Epithelial cell of prostate (primary cell): ENCODE results near the gene CYP19A1.

Experiments used
- DNase-seq: peaks from one replicate; pipeline ENCODE4 v3.0.0-alpha.2; 2011; ENCODE audit warnings: low read depth, low spot score
- H3K27ac ChIP-seq: fragments of 450-650 bp; 2 replicates; pipeline ENCODE4 v1.5.1; 2017; ENCODE audit warnings: mild to moderate bottlenecking

Gene CYP19A1

GRCh38 chr15:51331141-51331540 is 7.3 kb downstream of the CYP19A1 start:
- no peak overlapping the region for H3K27ac ChIP-seq
- DNase-seq: no peak

DNA sequence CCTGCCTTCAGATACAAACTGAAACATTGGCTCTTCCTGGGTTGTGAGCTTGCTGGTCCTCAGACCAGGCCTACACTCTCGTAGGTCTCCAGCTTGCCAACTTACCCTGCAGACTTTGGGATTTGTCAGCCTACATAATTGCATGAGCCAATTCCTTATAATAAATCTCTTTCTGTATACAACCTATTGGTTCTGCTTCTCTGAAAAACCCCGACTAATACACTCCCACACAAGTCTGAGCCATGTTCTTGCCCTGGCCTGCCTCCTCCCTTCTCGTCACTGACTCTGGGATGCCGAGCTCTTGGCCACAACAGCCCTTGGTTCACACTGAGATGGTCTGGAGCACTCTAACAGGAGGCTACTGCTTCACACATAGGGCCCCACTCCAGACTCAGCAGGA is 9.5 kb downstream of the CYP19A1 start:
- no peak overlapping the region for H3K27ac ChIP-seq
- no peak for DNase-seq

DNA sequence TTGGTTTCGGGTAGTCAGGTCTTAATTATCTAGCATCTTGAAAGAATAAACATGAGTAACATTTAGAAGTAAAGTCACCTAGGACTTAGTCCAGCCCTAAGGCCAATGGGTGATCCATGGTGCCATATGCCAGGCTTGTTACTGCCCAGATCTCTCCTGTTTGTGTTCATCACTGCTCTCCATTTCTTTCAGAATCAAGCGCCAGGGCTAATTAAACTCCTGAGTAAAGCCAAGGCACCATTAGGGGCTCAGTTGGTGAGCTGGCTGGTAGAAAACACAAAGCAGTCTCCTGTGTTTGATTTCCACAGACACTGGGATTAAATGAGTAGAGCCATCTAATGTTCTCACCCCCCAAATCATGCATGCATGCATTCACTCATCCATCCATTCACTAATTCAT is 11.3 kb downstream of the CYP19A1 start:
- DNase-seq: no peak
- H3K27ac ChIP-seq: no peak overlapping the region

DNA sequence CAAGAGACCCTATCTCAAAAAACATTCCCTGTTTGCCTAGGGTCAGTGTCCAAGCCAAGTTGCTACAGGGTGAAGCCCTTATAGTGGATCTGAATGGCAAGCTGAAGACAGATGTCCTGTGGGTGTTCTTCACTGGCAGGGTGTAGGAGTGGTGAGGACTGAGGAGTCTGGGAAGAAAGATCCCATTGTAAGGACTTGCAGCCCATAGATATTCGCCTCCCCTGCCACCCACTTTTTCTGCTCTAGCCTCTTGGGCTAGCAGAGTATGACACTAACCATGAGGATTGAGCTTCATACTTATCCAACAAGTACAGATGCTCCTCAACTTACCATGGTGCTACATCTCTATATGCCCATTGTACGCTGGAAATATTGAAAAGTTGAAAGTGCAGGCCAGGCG is 13.2 kb downstream of the CYP19A1 start:
- no peak for DNase-seq
- H3K27ac ChIP-seq: no peak overlapping the region

GRCh38 chr15:51323749-51324148 is 14.6 kb downstream of the CYP19A1 start:
- no peak overlapping the region for H3K27ac ChIP-seq
- DNase-seq: no peak

GRCh38 chr15:51322621-51323296 is 15.6 kb downstream of the CYP19A1 start:
- no peak overlapping the region for H3K27ac ChIP-seq
- DNase-seq: no peak

DNA sequence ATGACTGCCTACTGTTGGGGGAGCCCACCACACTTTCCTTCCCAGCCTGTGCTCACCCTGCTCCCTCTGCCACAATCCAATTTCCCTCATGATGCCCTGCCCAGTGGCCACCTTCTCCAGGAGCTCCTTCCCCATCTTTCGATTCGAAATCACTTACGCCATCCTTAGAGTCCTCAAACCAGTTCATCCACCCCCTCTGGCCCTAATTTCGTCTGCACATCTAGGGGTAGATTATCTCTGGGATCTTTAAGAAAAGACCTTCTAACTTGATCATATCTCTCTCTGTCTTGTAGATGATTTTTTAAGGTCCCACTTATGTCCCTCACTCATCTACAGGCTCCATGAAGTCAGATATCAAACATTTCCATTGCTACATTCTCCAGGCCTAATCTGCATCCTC is 17.1 kb downstream of the CYP19A1 start:
- no peak for DNase-seq
- H3K27ac ChIP-seq: no peak overlapping the region

GRCh38 chr15:51320843-51321242 is 17.6 kb downstream of the CYP19A1 start:
- DNase-seq: no peak
- no peak overlapping the region for H3K27ac ChIP-seq

- H3K27ac ChIP-seq: no peak overlapping the region
- no peak for DNase-seq
Observed at GRCh38 chr15:51319539-51319938, 18.9 kb downstream of the CYP19A1 start.

GRCh38 chr15:51318382-51319150 is 19.8 kb downstream of the CYP19A1 start:
- H3K27ac ChIP-seq: no peak overlapping the region
- DNase-seq: no peak

- no peak for DNase-seq
- H3K27ac ChIP-seq: no peak overlapping the region
Observed at GRCh38 chr15:51316636-51317035, 21.8 kb downstream of the CYP19A1 start.

DNA sequence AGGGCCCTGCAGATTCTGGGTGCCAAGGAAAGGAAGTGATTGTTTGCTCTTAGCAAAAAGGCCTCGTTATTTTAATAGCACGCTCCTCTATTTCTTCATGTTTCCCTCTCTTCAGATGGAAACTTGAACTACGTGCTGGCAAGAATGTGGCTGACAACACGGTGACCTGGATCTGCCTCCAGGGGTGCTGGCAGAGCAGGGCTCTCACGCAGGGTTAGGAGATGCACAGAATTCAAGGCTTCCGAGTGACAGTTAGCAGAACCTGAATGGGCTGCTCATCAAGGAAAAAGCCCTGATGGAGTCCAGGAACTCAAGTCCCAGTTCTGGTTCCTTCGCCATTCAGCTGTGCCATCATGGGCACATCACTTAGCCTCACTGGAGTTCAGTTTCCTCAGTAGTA is 22.7 kb downstream of the CYP19A1 start:
- no peak for DNase-seq
- no peak overlapping the region for H3K27ac ChIP-seq

DNA sequence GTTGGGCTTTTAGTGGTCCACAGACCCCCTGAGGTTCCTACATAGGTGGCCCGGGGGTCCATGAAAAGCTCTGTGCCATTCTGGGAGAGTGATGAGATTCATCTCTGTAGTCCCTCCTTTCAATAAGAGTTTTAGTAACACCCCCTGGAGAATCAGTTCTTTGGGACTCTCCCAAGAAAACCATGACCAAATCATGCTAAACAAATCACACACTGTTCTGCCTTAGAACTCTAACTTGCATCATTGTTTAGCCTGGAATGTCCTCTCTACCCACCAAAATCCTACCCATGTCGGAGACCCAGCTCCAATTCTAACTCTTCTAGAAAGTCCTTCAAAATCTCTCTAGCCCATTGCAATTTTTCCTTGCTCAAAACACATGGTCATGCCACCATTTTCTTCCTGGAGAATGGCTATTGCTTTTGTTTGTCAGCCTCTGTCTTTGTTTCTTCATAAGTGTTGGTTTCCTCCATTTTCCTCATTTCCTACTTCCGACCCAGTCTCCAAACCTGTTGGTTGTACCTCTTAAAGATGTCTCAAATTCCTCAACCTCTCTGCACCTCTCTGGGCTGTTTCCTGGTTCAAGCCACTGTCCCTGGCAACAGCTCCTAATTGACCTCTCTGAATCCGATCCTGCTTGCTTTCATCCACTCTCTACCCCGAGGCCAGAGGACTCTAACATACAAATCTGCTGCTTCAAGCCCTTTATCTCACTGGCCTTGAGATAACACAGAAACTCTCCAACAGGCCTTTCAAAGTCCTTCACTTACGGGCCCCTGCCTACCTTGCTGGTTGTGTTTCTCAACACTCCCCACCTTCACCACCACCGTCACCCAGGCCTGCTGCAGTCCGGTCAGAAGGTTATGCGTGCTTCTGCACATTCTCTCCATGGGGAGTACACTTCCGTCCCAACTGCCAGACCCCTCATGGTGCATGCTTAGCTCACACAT is 23.7 kb downstream of the CYP19A1 start:
- no peak overlapping the region for H3K27ac ChIP-seq
- DNase-seq: no peak

GRCh38 chr15:51313644-51314280 is 24.6 kb downstream of the CYP19A1 start:
- no peak for DNase-seq
- no peak overlapping the region for H3K27ac ChIP-seq

GRCh38 chr15:51313074-51313393 is 25.4 kb downstream of the CYP19A1 start:
- DNase-seq: peak; percentile 51
- H3K27ac ChIP-seq: no peak overlapping the region

GRCh38 chr15:51312166-51313073 is 26.0 kb downstream of the CYP19A1 start:
- no peak for DNase-seq
- no peak overlapping the region for H3K27ac ChIP-seq

DNA sequence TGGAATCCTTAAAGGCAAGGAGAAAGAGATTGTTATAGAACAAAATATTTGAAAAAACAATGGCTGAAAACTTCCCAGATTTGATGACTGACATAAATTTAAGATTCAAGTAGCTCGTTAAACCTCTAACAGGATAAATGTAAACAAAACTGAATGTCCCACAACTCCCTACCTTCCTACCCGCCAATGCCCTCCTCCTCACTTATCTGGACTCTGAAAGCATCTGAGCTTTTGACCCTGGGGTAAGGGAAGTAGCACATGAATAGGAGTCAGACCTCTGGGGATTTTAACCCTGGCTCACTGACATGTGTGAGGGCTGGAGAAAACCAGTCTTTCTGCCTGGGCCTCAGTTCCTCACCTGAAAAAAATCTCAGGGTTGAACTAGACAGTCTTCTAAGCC is 26.9 kb downstream of the CYP19A1 start:
- no peak overlapping the region for H3K27ac ChIP-seq
- DNase-seq: no peak

DNA sequence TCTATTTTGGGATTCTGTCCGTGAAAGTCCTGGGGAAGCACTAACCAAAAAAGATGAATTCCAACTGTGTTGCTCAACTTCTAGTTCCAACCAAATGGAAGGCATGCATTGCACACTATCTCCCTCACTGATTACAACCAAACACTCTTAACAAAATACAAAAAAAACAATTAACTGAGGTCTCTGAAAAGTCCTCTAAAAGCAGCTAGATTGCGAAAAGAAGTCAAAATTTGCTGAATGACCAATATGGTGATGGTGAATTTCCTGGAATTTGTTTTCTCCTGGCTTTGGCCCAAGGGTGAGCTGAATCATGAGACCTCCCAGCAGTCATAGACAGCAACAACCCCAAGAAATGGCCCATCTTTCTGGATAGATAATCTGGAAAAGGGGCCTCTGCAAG is 28.3 kb downstream of the CYP19A1 start:
- DNase-seq: no peak
- no peak overlapping the region for H3K27ac ChIP-seq

- no peak for DNase-seq
- no peak overlapping the region for H3K27ac ChIP-seq
Observed at GRCh38 chr15:51307811-51308210, 30.6 kb downstream of the CYP19A1 start.

GRCh38 chr15:51307325-51307724 is 31.1 kb downstream of the CYP19A1 start:
- no peak for DNase-seq
- H3K27ac ChIP-seq: no peak overlapping the region
